ENCODE data around the gene CER1.
A peak's percentile ranks its signal among the peaks of the same experiment; 100 is the strongest.

CER1 gene, protein sequence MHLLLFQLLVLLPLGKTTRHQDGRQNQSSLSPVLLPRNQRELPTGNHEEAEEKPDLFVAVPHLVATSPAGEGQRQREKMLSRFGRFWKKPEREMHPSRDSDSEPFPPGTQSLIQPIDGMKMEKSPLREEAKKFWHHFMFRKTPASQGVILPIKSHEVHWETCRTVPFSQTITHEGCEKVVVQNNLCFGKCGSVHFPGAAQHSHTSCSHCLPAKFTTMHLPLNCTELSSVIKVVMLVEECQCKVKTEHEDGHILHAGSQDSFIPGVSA

DNA sequence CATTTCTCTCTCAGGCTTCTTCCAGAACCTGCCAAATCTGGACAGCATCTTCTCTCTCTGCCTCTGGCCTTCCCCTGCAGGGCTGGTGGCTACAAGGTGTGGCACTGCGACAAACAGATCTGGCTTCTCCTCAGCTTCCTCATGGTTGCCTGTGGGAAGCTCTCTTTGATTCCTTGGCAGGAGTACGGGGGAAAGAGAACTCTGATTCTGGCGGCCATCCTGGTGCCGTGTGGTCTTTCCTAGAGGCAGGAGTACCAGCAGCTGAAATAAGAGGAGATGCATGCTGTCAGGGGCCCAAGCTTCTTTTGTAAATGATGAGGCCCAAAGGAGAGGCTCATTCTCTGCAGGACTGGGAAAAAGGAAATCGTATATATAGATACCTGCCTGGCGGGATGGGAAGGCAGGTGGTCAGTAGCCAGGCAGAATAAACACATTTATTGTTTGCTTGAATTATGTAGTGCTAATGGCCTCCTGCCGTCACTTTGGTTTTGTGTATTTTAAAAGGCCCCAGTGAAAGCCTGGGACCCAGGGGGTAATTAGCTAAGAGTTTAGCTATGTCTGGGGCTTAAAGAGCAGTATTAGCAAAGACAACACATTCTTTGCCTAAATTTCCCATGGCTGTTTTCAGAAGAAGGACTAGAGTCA is at the start of gene CER1:
TSS of gene CER1 (minus strand) at position 343 of the 645 bp plus-strand sequence. CDS start at position 282, 61 bp downstream.
- no peak for DNase-seq (ENCODE audit: low spot score)

DNA sequence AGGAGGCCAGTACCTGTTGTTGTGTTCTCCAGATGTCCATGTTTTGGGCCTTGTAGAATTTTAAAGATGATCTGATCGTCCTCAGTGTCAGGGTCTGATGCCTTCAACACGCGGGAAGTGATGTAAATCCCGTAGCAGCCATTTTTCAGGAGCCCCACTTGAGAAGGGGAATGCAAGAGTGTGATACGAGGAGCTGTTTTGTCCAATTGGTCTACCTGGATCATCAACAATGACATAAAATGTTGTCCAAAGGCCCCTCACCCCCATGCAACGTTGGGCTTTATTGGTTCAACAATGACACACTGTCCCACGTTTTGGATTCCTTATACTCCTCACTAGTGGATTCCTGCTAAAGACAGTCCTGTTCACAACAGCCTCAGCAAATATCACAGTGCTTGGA is 48.1 kb upstream of the CER1 start:
- no peak for DNase-seq (ENCODE audit: low spot score)

- DNase-seq (ENCODE audit: low spot score), result peak; percentile 22
Measured at GRCh38 chr9:14769230-14769571, 46.7 kb upstream of the CER1 start.

GRCh38 chr9:14768405-14769229 is 46.1 kb upstream of the CER1 start:
- DNase-seq (ENCODE audit: low spot score), result peak; percentile 47

DNA sequence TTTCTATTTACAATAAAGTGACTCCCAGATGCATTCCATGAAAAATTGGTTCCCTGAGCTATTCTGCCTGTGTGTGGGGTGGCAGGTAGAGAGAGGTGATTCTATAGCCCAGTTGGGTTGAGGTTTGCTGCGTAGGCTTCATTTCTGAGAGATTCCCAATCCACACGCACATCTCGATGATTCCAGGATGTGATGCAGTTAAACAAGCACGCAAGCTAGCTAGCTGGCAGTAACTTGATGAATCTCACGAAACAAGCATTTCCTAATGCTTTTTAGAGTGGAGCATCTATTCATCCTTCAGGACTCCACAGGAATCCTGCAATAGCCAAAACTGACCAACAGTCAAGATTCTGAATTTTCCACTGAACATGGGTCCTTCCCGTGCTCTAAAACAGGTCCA is 43.8 kb upstream of the CER1 start:
- DNase-seq (ENCODE audit: low spot score), result no peak

DNA sequence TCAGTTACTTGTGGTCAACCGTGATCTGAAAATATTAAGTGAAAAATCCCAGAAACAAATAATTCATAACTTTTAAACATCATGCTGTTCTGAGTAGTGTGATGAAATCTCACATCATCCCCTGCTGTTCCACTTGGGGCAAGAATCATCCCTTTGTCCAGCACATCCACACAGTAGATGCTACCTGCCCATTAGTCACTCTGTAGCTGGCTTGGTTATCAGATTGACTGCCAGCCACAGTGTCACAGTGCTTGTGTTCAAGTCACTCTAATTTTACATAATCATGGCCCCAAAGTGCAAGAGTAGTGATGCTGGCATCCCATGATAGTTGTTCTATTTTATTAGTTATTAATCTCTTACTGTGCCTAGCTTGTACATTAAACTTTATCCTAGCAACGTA is 39.1 kb upstream of the CER1 start:
- no peak for DNase-seq (ENCODE audit: low spot score)

- no peak for DNase-seq (ENCODE audit: low spot score)
Measured at GRCh38 chr9:14760060-14760459, 37.5 kb upstream of the CER1 start.

DNA sequence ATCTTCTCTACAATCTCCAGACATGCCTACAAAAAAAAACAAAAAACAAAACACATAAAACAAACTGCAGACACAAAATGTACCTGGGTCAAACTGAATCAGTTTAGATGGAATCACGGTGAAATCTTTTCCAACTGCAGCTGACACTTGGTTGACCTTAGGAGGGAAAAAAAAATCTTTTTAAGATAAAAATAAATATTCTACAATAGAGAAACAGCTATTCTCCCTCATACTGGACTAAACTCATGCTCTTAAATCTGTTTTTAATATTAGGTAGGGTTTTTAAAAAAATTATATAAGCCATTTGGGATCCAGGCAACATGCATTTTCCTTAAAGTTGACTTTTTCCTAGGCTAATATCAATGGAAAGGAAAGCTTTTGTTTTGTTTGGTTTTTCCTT is 33.8 kb upstream of the CER1 start:
- DNase-seq (ENCODE audit: low spot score), result no peak

GRCh38 chr9:14752871-14753270 is 30.3 kb upstream of the CER1 start:
- no peak for DNase-seq (ENCODE audit: low spot score)

- DNase-seq (ENCODE audit: low spot score), result no peak
Measured at GRCh38 chr9:14752271-14752670, 29.7 kb upstream of the CER1 start.

- no peak for DNase-seq (ENCODE audit: low spot score)
Measured at GRCh38 chr9:14750821-14751220, 28.3 kb upstream of the CER1 start.

- DNase-seq (ENCODE audit: low spot score), result peak; percentile 6
Measured at GRCh38 chr9:14749741-14750211, 27.2 kb upstream of the CER1 start.

DNA sequence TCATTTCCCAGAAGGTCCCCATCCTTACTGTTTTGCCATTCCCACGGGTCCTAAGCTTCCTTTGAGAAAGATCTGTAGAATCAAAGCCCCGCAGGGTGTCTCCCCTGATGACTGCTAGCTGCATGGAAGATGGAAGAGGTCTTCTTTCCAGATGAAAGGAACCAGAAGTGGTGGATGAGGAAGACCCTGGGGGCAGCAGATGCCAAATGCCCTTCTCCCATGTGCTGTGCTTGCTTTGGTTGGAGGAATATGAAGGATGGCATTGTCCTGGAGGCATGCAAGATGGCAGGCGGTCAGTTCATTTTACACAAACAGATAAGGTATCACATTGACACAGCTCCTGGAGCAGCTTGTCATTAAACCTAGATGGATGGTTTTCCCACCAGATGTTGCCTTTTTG is 25.8 kb upstream of the CER1 start:
- DNase-seq (ENCODE audit: low spot score), result no peak

- DNase-seq (ENCODE audit: low spot score), result no peak
Measured at GRCh38 chr9:14747111-14747510, 24.6 kb upstream of the CER1 start.

DNA sequence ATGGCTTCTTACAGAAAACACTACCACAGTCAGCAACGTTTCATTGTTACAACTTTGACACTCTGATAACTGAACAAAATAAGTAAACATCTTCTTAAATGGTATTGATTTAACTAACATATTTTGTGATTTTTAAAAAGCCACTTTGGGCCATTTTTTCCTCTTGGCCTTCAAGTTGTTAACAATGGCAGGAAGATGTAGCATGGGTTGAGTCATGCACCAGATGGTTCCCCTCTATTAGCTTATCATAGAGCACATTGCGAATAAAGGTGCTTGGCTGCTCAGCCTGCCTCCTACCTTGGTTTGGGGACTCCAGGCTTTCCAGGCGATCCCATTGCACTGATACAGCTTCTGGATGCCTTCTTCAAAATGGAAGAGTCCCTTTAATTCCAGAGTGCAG is 24.1 kb upstream of the CER1 start:
- no peak for DNase-seq (ENCODE audit: low spot score)

GRCh38 chr9:14744768-14745167 is 22.2 kb upstream of the CER1 start:
- DNase-seq (ENCODE audit: low spot score), result no peak

- no peak for DNase-seq (ENCODE audit: low spot score)
Measured at GRCh38 chr9:14741369-14741768, 18.8 kb upstream of the CER1 start.

GRCh38 chr9:14733133-14733532 is 10.6 kb upstream of the CER1 start:
- no peak for DNase-seq (ENCODE audit: low spot score)

GRCh38 chr9:14731294-14731981 is 8.9 kb upstream of the CER1 start:
- no peak for DNase-seq (ENCODE audit: low spot score)

- DNase-seq (ENCODE audit: low spot score), result no peak
Measured at GRCh38 chr9:14730461-14730898, 7.9 kb upstream of the CER1 start.

DNA sequence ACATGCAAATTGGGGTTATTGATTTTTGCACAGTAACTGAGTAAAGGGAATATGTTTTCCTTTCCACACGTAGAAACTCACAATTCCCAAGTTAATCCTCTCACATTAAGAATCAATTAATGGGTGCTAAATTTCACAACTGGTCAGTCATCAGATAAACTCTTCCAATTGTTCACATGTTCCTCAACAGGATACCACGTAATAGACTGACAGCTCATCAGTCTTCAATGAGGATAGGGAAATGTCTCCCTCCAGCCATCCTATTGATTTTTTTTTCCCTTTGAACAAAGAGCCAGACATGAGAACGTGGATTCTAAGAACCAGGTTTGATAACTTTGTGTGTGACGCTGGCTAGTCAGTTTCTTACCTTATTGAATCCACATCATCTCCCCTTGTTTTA is 768 bp upstream of the CER1 start:
- DNase-seq (ENCODE audit: low spot score), result no peak

GRCh38 chr9:14719231-14719923 is 3.2 kb downstream of the CER1 start:
- DNase-seq (ENCODE audit: low spot score), result no peak
